SK-N-SH (cell line): ENCODE measurements around the gene PYGM.

Experiments used
- FOSL2 ChIP-seq: IDR thresholded peaks from 2 replicates; pipeline ENCODE4 v1.4.0; 2012; ENCODE audit warnings: low read depth, mild to moderate bottlenecking, moderate library complexity, borderline replicate concordance
- FOXJ3 ChIP-seq: sonication (generic); formaldehyde crosslinking; IDR thresholded peaks from 2 replicates; pipeline ENCODE4 v1.5.1; 2020; ENCODE audit warnings: mild to moderate bottlenecking, missing genetic modification reagents
- FOXM1 ChIP-seq: IDR thresholded peaks from 2 replicates; pipeline ENCODE4 v1.4.0; 2012; ENCODE audit warnings: low read depth, mild to moderate bottlenecking
- JUND ChIP-seq: IDR thresholded peaks from 2 replicates; pipeline ENCODE4 v1.4.0; 2012
- POLR2AphosphoS5 ChIP-seq: IDR thresholded peaks from 2 replicates; pipeline ENCODE4 v1.6.1; 2012; ENCODE audit warnings: low read depth, low read length
- REST ChIP-seq: IDR thresholded peaks from 2 replicates; pipeline ENCODE4 v1.6.1; 2012; ENCODE audit warnings: mild to moderate bottlenecking, low read depth, low read length, moderate library complexity
- SIN3A ChIP-seq: IDR thresholded peaks from 2 replicates; pipeline ENCODE4 v1.6.1; 2012; ENCODE audit warnings: low read depth, mild to moderate bottlenecking, low read length, moderate library complexity, borderline replicate concordance
- TF ChIP-seq, protein P1 (sequence below): fragments of 200-600 bp; sonication (generic); IDR thresholded peaks from 2 replicates; pipeline ENCODE4 v1.6.1; 2017; ENCODE audit warnings: antibody characterized with exemption, mild to moderate bottlenecking, moderate library complexity

GRCh38 chr11:64787526-64788320, 27.9 kb upstream of the PYGM start:
- TF ChIP-seq, protein P1, sequence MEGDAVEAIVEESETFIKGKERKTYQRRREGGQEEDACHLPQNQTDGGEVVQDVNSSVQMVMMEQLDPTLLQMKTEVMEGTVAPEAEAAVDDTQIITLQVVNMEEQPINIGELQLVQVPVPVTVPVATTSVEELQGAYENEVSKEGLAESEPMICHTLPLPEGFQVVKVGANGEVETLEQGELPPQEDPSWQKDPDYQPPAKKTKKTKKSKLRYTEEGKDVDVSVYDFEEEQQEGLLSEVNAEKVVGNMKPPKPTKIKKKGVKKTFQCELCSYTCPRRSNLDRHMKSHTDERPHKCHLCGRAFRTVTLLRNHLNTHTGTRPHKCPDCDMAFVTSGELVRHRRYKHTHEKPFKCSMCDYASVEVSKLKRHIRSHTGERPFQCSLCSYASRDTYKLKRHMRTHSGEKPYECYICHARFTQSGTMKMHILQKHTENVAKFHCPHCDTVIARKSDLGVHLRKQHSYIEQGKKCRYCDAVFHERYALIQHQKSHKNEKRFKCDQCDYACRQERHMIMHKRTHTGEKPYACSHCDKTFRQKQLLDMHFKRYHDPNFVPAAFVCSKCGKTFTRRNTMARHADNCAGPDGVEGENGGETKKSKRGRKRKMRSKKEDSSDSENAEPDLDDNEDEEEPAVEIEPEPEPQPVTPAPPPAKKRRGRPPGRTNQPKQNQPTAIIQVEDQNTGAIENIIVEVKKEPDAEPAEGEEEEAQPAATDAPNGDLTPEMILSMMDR, result peak; percentile 80
- TF ChIP-seq POLR2AphosphoS5, result no peak; the same call in 1 of the 2 replicates
- no peak for TF ChIP-seq FOXM1
- TF ChIP-seq JUND, result no peak
- no peak for TF ChIP-seq FOSL2
- no peak for TF ChIP-seq SIN3A
- TF ChIP-seq FOXJ3, result no peak
- no peak for TF ChIP-seq REST
